Measurements from ENCODE around the gene ACOT8. TPM values are rescaled to one million over a fixed set of nuclear protein-coding genes. Genes with fewer than 3 reads are reported as not detected.
"Not testable (repeated sequence)": the region's sequence is repeated elsewhere in the genome, so short reads cannot be mapped to it uniquely, and the experiment has no call there.

ACOT8 gene
- 10 to 100 TPM; 20.2 to 21.4 TPM for total RNA-seq
- long read RNA-seq, transcript ACOT8-201 (6 exons, 1,168 nt): major isoform, 10 of 19 reads
- long read RNA-seq, partial matches to known transcripts: 2 of 19 reads
- long read RNA-seq, other reads (novel, unspliced or antisense): 5 of 19 reads

DNA sequence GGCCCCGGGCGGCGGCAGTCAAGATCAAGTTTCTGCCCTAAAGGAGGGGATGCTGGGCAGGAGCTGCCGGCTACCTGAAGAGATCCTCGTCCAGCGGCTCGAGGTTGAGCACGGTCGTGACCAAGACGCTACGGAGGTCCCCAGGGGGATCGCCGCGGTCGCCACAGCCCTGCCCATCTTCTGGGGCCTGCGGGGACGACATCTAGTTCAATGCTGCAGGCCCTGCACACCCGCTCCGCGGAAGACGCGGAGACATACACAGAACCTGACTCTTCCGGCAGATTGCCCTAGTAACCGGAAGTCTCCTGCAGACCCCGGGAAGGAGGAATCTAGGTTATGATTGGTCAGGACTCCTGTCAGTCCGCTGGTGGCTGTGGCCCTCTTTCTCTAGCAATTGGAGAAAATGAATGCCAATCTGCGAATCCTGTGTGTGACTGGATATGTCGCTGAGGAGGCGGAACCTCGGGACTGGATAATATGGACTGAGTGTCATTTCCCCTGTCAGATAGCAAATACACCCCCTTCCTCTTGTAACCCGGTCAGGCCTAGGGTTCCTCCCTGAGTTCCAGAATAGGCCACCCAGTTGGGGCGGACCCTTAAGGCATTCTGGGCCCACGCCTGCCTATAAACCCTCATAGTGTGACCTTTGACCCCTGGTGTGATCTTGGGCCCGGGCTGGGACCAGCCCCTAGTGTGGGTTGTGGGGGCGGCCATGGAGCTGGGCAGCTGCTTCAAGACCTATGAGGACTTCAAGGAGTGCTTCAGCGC, at the start of gene ACOT8, which contains the start of gene ZSWIM3:
Gene ACOT8 (minus strand): TSS at position 279 of the 768 bp plus-strand sequence. CDS start 77 bp downstream, at position 202.
Gene ZSWIM3 (plus strand): TSS at position 501 of the 768 bp plus-strand sequence. CDS start 212 bp downstream, at position 713.
- DNase-seq: peak; percentile 95
- intact Hi-C loops (cut with DNase I): no loop called here
- peak; percentile 99 for ATAC-seq

- intact Hi-C loops (cut with DNase I): no loop called here
- DNase-seq (no peak), ATAC-seq (no peak)
These were observed 48.4 kb upstream of the ACOT8 start for GRCh38 chr20:45905505-45906079.

DNA sequence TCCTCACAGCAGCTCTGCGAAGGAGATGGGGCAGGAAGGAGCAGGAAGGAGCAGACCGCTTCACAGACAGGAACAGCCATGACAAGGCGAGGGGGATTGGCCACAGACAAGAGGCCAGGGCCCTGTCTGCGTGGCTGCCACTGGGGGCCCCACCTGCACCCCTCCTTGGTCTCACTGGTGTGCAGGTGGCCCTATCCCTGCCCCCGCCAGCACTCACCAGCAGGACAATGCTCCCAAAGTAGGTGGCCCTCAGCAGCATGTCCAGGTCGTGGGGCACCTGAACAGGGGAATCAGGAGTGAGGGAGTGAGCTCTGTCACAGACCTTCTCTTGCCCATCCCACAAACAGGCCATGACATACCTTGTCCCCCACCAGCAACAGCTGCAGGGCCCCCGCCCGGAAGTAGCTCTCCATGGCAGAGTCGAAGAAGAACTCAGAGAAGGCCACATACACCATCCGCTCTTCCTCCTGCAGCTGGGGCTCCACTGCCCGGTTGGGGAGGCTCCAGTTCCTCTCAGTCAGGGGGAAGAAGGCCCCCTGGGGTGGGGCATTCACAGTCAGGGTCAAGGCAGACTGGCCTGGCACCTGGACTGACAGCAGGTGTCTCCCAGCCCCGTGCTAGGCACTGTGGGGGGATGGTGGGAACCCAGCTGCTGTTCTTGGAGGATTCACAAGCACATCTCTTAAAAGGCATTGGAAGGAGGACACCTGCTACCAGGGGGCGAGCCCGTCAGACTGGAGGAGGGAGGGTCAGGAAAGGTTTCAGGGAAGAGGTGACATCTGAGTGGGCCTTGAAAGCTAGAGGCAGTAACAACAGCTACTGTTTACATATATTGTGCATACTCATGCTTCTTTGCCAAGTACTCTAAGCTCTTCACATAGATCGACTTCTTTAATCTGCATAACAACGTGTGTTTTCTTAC, 47.7 kb upstream of the ACOT8 start:
- intact Hi-C loops (cut with DNase I): no loop called here
- DNase-seq (no peak), ATAC-seq (no peak)

- intact Hi-C loops (cut with DNase I): no loop called here
- no peak for ATAC-seq
- DNase-seq: no peak
These were observed 45.1 kb upstream of the ACOT8 start for GRCh38 chr20:45902199-45902701.

DNA sequence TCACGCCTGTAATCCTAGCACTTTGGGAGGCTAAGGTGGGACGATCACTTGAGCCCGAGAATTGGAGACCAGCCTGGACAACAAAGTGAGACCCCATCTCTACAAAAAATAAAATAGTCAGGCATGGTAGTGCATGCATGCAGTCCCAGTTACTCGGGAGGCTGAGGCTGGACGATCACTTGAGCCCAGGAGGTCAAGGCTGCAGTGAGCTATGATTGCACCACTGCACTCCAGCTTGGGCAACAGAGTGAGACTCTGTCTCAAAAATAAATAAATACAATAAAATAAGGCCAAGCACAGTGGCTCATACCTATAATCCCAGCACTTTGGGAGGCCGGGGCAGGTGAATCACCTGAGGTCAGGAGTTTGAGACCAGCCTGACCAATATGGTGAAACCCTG, 44.1 kb upstream of the ACOT8 start:
- DNase-seq; ATAC-seq; intact Hi-C loops (cut with DNase I): not testable (repeated sequence)

- DNase-seq (no peak), ATAC-seq (no peak)
- intact Hi-C loops (cut with DNase I): no loop called here
These were observed 42.0 kb upstream of the ACOT8 start for GRCh38 chr20:45899046-45899835.

GRCh38 chr20:45898285-45898684, 41.1 kb upstream of the ACOT8 start:
- ATAC-seq (no peak), DNase-seq (no peak)
- intact Hi-C loops (cut with DNase I): no loop called here

DNA sequence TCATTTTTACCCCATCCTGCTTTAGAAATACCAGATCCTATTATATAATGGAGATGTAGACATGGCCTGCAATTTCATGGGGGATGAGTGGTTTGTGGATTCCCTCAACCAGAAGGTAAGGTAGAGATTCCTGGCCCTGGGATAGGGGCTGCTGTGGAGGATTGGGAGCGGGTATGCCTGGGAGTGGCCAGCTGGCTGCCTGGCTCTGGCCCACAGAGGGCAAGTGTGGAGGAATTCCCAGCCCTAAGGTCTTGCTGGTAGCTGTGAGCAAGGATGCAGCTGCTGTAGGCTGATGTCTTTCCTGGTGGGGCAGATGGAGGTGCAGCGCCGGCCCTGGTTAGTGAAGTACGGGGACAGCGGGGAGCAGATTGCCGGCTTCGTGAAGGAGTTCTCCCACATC, 40.5 kb upstream of the ACOT8 start:
- ATAC-seq (no peak), DNase-seq (no peak)
- intact Hi-C loops (cut with DNase I): no loop called here

- intact Hi-C loops (cut with DNase I): no loop called here
These were observed 40.1 kb upstream of the ACOT8 start for GRCh38 chr20:45897289-45897688.

GRCh38 chr20:45896641-45897161, 39.5 kb upstream of the ACOT8 start:
- no peak for ATAC-seq
- intact Hi-C loops (cut with DNase I): no loop called here
- DNase-seq: no peak

More at GRCh38 chr20:45897289-45897688, 40.1 kb upstream of the ACOT8 start:
- DNase-seq (no peak), ATAC-seq (no peak)

GRCh38 chr20:45894797-45895196, 37.6 kb upstream of the ACOT8 start:
- ATAC-seq (no peak), DNase-seq (no peak)
- intact Hi-C loops (cut with DNase I): no loop called here

DNA sequence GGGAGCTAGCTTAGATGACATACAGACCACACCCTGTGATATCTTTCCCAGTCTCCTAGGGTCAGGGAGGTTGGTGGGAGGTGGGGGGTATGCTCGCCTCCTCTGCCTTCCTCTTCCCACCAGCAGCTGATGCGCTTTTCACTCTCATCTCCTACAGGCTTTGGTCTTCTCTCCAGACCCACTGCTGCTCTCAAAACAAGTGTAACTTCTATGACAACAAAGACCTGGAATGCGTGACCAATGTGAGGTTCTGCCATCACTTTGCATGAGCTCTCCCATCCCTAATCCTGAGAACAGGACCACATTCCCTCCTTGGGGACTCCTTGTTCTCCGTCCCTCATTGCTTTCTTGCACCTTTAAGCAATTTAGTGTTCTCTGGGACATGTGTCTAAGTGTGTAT, 36.6 kb upstream of the ACOT8 start:
- intact Hi-C loops (cut with DNase I): loop anchor here in 1 of 2 donors (2.0 kb wide), 1 partner anchor 43 kb away; no protein-coding TSS in a partner anchor
- ATAC-seq: no peak
- no peak for DNase-seq

DNA sequence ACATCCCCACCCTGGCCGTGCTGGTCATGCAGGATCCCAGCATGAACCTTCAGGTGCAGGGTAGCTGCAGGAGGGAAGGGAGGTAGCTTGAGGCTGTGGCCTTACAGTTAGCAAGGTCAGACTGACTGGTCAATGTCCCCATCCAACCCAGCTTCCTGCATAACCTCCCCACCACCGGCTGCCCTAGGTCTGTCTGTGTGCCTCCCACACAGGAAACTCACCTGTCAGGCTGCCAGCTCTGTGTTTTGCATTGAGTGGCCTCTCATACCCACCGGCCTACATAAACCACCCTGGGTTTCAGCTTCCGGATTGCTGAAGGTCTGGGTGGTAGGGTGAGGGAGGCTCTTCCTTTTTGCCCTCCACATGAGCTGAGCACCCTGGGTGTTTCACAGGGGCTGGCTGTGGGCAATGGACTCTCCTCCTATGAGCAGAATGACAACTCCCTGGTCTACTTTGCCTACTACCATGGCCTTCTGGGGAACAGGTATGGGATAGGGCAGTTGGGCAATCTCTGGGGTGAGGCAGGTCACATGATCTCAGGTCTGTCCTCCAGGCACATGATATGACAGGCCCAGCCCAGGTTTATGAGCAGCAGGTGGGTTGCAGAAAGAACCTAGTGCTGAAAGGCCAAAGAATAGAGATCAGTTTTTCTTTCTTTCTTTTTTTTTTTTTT, 35.8 kb upstream of the ACOT8 start:
- no peak for ATAC-seq
- DNase-seq: no peak
- intact Hi-C loops (cut with DNase I): loop anchor here in 1 of 2 donors (2.0 kb wide), 1 partner anchor 44 kb away; no protein-coding TSS in a partner anchor

DNA sequence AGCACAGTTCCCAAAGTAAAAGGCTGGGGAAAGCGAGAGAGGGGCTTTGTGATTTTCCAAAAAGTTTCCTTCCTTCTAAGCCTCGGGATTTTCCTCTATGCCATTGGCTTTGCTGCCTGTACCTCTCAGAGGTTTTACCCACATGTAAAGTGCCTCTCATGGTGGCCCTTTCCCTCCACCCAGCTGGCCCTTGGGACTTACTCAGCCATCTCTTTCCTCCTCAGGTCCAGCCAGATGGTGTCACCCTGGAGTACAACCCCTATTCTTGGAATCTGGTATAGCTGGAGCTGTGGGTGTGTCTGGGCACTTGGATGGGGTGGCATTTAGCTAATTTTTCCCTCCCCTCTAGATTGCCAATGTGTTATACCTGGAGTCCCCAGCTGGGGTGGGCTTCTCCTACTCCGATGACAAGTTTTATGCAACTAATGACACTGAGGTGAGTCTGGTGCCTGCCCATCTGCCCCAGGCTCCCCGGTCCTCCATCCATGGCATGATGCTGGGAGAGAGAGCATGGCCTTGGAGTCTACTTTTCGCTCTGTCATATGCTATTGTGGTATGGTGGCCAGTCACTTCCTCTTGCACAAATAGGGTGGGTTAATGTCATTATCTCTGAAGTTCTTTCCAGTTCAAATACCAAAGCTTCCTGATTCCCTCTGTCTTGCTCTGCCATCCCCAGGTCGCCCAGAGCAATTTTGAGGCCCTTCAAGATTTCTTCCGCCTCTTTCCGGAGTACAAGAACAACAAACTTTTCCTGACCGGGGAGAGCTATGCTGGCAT, 35.0 kb upstream of the ACOT8 start:
- intact Hi-C loops (cut with DNase I): loop anchor here in 1 of 2 donors (2.0 kb wide), 1 partner anchor 45 kb away; no protein-coding TSS in a partner anchor
- DNase-seq (no peak), ATAC-seq (no peak)

DNA sequence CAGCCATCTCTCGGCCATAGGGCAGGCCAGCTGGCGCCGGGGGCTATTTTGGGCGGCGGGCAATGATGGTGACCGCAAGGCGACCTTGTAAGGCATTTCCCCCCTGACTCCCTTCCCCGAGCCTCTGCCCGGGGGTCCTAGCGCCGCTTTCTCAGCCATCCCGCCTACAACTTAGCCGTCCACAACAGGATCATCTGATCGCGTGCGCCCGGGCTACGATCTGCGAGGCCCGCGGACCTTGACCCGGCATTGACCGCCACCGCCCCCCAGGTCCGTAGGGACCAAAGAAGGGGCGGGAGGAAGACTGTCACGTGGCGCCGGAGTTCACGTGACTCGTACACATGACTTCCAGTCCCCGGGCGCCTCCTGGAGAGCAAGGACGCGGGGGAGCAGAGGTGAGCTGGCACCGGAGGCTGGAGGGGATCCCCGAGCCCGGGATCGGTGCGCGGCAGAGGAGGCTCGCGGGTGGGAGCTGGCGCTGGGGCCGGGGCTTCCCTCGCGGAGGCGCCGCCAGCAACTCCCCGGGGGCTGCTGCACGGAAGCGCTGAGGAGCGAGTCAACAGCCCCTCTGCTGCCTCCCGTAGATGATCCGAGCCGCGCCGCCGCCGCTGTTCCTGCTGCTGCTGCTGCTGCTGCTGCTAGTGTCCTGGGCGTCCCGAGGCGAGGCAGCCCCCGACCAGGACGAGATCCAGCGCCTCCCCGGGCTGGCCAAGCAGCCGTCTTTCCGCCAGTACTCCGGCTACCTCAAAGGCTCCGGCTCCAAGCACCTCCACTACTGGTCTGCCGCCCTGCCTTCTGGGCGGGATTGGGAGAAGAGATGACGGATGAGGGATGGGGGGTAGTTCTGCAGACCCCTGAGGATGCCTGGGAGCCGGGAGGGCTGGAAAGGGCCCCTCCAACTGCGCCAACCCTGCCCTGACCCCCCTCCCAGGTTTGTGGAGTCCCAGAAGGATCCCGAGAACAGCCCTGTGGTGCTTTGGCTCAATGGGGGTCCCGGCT, 34.1 kb upstream of the ACOT8 start, which contains the start of the genes CTSA and NEURL2:
Gene CTSA (plus strand): TSS at position 351 of the 999 bp plus-strand sequence. CDS start 234 bp downstream, at position 585.
Gene NEURL2 (minus strand): TSS at position 224 of the 999 bp plus-strand sequence. CDS start 217 bp downstream, at position 7.
- intact Hi-C loops (cut with DNase I): loop anchor here in 1 of 2 donors (2.0 kb wide), 1 partner anchor 72 kb away; no protein-coding TSS in a partner anchor
- peak; percentile 95 for DNase-seq
- ATAC-seq: peak; percentile 88 to 93
